ENCODE results near the gene CNBP.

The CNBP gene

GRCh38 chr3:129123314-129124060 is 60.2 kb downstream of the CNBP start:
- no peak for TF ChIP-seq CTCF (conservative IDR thresholded peaks at IDR 0.05; ENCODE audit: low read depth, low read length)
- H3K4me3 ChIP-seq (ENCODE audit: low read length) = no peak overlapping the region
- no peak for DNase-seq (ENCODE audit: low read depth)

GRCh38 chr3:129122412-129123011 is 61.2 kb downstream of the CNBP start:
- peak overlapping the region; percentile 65 for H3K4me3 ChIP-seq (ENCODE audit: low read length)
- no peak for DNase-seq (ENCODE audit: low read depth)
- TF ChIP-seq CTCF (conservative IDR thresholded peaks at IDR 0.05; ENCODE audit: low read depth, low read length) = no peak

- peak; percentile 54 for DNase-seq (ENCODE audit: low read depth)
- peak within 1 kb of the TSS; percentile 83 for H3K4me3 ChIP-seq (ENCODE audit: low read length)
- TF ChIP-seq CTCF (conservative IDR thresholded peaks at IDR 0.05; ENCODE audit: low read depth, low read length) = no peak
These were observed 61.8 kb downstream of the CNBP start, which contains the start of gene RAB43 for GRCh38 chr3:129121792-129122411. Gene RAB43 (minus strand): TSS chr3:129121804. CDS start chr3:129121489, 315 bp downstream.

- DNase-seq (ENCODE audit: low read depth) = peak; percentile 1
- peak overlapping the region; percentile 83 for H3K4me3 ChIP-seq (ENCODE audit: low read length)
- TF ChIP-seq CTCF (conservative IDR thresholded peaks at IDR 0.05; ENCODE audit: low read depth, low read length) = no peak
These were observed 62.5 kb downstream of the CNBP start for GRCh38 chr3:129121016-129121791.

- H3K4me3 ChIP-seq (ENCODE audit: low read length) = peak overlapping the region; percentile 83
- DNase-seq (ENCODE audit: low read depth) = peak; percentile 16
- TF ChIP-seq CTCF (conservative IDR thresholded peaks at IDR 0.05; ENCODE audit: low read depth, low read length) = peak; percentile 32
These were observed 63.3 kb downstream of the CNBP start for GRCh38 chr3:129120254-129121004.

GRCh38 chr3:129119365-129120100 is 64.2 kb downstream of the CNBP start:
- H3K4me3 ChIP-seq (ENCODE audit: low read length) = peak overlapping the region; percentile 83
- no peak for TF ChIP-seq CTCF (conservative IDR thresholded peaks at IDR 0.05; ENCODE audit: low read depth, low read length)
- DNase-seq (ENCODE audit: low read depth) = no peak

All from retinal pigment epithelial cell (primary cell).